ENCODE results near the gene GIT1. TPM values are rescaled to one million over a fixed set of nuclear protein-coding genes. Genes with fewer than 3 reads are reported as not detected.

GIT1 gene
- total and polyA plus RNA-seq, 2 of the 13 experiments (the other 11 are each of a cell fraction or from before 2014, with no cell fraction given), result 14.2 to 30.8 TPM

DNA sequence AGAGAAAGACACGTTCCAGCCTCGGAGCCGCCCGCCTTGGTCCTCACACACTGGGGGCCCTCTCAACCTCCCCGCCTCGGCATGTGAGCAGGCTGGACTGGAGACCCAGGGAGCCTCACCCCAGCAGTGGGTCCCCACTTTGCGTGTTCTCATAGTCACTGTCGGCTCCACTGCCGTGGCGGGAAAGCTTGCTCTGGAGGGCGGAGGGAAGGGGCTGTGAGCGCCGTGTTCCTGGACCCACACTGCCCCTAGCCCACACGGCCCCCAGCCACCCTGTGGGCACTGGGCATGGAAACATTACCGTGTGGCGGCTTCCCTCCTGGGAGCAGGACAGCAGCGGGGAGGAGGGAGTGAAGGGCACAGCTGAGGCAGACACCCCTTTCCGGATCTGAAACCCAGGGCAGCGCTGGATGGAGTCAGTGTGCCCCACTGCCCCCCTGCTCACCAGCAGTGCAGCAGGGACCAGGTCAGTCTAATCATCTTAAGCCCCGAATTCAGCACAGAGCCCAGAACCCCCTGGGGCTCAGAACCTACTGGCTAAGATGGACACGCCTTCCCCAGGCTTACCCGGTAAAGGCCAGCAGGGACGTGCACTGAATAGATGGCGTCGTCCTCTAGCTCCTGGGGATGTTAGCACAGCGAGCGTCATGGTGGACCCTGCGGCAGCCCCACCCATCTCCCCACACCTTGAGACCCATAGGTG lies 13.8 kb downstream of the GIT1 start:
- H3K4me3 ChIP-seq (replicated peaks in 1 of 3; ENCODE audit: insufficient read depth in 1 of 3, low read depth in 2 of 3, low read length in 3 of 3), result no peak overlapping the region
- in situ Hi-C loops (cut with HindIII; ENCODE audit: extremely low pct_ligation_motif_present, low pct_unique_long_range_greater_than_20kb) (no loop called here), intact Hi-C loops (cut with micrococcal nuclease; ENCODE audit: unreplicated experiment) (loop anchor here (2.0 kb wide), 1 partner anchor 15 kb away; no protein-coding TSS in a partner anchor)
- 89% methylated on average over 15 of the region's 28 CpGs for WGBS (ENCODE audit: low lambda C conversion rate)
- no peaks in the 10 kb centered on the region for H3K79me2 ChIP-seq (ENCODE audit: insufficient read depth, low read length)
- no peak overlapping the region for H2AFZ ChIP-seq (ENCODE audit: low read length)
- peaks cover 5 to 17% of the 10 kb centered on the region in 2 experiments; a peak in 4 of 5 replicates for H3K36me3 ChIP-seq (replicated peaks in 1 of 2; ENCODE audit: control insufficient read depth in 1 of 2, insufficient read depth in 2 of 2, low read length in 2 of 2)
- H3K9me3 ChIP-seq (ENCODE audit: low read length), result no peaks in the 10 kb centered on the region
- no peak for FAIRE-seq
- no peaks in the 10 kb centered on the region for H3K27me3 ChIP-seq (ENCODE audit: control insufficient read depth in 1 of 2, insufficient read depth in 2 of 2, low read length in 2 of 2)
- no peak for ATAC-seq
- peaks cover 23% of the 10 kb centered on the region for H3K4me1 ChIP-seq (ENCODE audit: insufficient read depth, low read length)
- no peak for DNase-seq (ENCODE audit: low spot score)
- BruUV-seq (replicated peaks), result no TSS peak
- ChIA-PET POLR2A (interaction anchor here (1.1 to 1.6 kb wide), 3 partner anchors 10 to 281 kb away, joined by 3 to 23 read pairs (median 16); partner anchors contain the start of genes ABHD15, ANKRD13B and NUFIP2), CTCF (ENCODE audit: low intra/inter-chr PET ratio, low total read pairs) (interaction anchor here (1.0 to 1.2 kb wide), 2 partner anchors 16 to 43 kb away, joined by 4 to 5 read pairs; no protein-coding TSS in a partner anchor)
- H3K4me2 ChIP-seq (ENCODE audit: low read depth, low read length), result peak overlapping the region; percentile 59; the same call in 1 of the 2 replicates
- no peaks in the 10 kb centered on the region for H4K20me1 ChIP-seq (ENCODE audit: insufficient read depth, low read length)
- no peak overlapping the region for H3K9ac ChIP-seq (ENCODE audit: insufficient read depth, low read depth, low read length)
- H3K27ac ChIP-seq (ENCODE audit: extremely low read length, insufficient read depth, low read length), result peak overlapping the region; percentile 60
- TF ChIP-seq SP4 (CRISPR knock-in tag; IDR thresholded peaks at IDR 0.05), result peak; percentile 23; the same call in 1 of the 2 replicates
- TF ChIP-seq SETDB1 (CRISPR knock-in tag; IDR thresholded peaks at IDR 0.05; ENCODE audit: borderline replicate concordance), result no peak
- TF ChIP-seq ZNF556 (CRISPR knock-in tag; IDR thresholded peaks at IDR 0.05; ENCODE audit: borderline replicate concordance), result no peak
- TF ChIP-seq HCFC1 (IDR thresholded peaks at IDR 0.05; ENCODE audit: low read depth, low read length), result no peak
- TF ChIP-seq, protein P1, sequence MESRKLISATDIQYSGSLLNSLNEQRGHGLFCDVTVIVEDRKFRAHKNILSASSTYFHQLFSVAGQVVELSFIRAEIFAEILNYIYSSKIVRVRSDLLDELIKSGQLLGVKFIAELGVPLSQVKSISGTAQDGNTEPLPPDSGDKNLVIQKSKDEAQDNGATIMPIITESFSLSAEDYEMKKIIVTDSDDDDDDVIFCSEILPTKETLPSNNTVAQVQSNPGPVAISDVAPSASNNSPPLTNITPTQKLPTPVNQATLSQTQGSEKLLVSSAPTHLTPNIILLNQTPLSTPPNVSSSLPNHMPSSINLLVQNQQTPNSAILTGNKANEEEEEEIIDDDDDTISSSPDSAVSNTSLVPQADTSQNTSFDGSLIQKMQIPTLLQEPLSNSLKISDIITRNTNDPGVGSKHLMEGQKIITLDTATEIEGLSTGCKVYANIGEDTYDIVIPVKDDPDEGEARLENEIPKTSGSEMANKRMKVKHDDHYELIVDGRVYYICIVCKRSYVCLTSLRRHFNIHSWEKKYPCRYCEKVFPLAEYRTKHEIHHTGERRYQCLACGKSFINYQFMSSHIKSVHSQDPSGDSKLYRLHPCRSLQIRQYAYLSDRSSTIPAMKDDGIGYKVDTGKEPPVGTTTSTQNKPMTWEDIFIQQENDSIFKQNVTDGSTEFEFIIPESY (CRISPR knock-in tag; IDR thresholded peaks at IDR 0.05), result peak; percentile 18; the same call in 1 of the 2 replicates
- no peak for TF ChIP-seq ZNF564 (CRISPR knock-in tag; IDR thresholded peaks at IDR 0.05)
- no peak for TF ChIP-seq ZNF570 (CRISPR knock-in tag; IDR thresholded peaks at IDR 0.05; ENCODE audit: borderline replicate concordance)
- TF ChIP-seq ZNF432 (CRISPR knock-in tag; IDR thresholded peaks at IDR 0.05; ENCODE audit: borderline replicate concordance), result no peak
- TF ChIP-seq GTF2F1 (IDR thresholded peaks at IDR 0.05; ENCODE audit: low read length), result no peak
- TF ChIP-seq, protein P2, sequence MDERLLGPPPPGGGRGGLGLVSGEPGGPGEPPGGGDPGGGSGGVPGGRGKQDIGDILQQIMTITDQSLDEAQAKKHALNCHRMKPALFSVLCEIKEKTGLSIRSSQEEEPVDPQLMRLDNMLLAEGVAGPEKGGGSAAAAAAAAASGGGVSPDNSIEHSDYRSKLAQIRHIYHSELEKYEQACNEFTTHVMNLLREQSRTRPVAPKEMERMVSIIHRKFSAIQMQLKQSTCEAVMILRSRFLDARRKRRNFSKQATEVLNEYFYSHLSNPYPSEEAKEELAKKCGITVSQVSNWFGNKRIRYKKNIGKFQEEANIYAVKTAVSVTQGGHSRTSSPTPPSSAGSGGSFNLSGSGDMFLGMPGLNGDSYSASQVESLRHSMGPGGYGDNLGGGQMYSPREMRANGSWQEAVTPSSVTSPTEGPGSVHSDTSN (CRISPR knock-in tag; IDR thresholded peaks at IDR 0.05), result no peak
- TF ChIP-seq, protein P3, sequence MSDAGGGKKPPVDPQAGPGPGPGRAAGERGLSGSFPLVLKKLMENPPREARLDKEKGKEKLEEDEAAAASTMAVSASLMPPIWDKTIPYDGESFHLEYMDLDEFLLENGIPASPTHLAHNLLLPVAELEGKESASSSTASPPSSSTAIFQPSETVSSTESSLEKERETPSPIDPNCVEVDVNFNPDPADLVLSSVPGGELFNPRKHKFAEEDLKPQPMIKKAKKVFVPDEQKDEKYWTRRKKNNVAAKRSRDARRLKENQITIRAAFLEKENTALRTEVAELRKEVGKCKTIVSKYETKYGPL (CRISPR knock-in tag; IDR thresholded peaks at IDR 0.05), result no peak
- TF ChIP-seq, protein P4, sequence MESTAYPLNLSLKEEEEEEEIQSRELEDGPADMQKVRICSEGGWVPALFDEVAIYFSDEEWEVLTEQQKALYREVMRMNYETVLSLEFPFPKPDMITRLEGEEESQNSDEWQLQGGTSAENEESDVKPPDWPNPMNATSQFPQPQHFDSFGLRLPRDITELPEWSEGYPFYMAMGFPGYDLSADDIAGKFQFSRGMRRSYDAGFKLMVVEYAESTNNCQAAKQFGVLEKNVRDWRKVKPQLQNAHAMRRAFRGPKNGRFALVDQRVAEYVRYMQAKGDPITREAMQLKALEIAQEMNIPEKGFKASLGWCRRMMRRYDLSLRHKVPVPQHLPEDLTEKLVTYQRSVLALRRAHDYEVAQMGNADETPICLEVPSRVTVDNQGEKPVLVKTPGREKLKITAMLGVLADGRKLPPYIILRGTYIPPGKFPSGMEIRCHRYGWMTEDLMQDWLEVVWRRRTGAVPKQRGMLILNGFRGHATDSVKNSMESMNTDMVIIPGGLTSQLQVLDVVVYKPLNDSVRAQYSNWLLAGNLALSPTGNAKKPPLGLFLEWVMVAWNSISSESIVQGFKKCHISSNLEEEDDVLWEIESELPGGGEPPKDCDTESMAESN (CRISPR knock-in tag; conservative IDR thresholded peaks at IDR 0.05), result no peak
- no peak for TF ChIP-seq CBX1 (IDR thresholded peaks at IDR 0.05; ENCODE audit: low read depth)
- no peak for TF ChIP-seq BCL6 (CRISPR knock-in tag; IDR thresholded peaks at IDR 0.05)
- no peak for TF ChIP-seq SP140L (CRISPR knock-in tag; IDR thresholded peaks at IDR 0.05; ENCODE audit: borderline replicate concordance)
- no peak for TF ChIP-seq MAFF (IDR thresholded peaks at IDR 0.05; ENCODE audit: low read depth, low read length)
- no peak for TF ChIP-seq TCF7L2 (IDR thresholded peaks at IDR 0.05; ENCODE audit: low read depth, low read length)
- TF ChIP-seq SIX1 (CRISPR knock-in tag; IDR thresholded peaks at IDR 0.05; ENCODE audit: borderline replicate concordance), result no peak
- no peak for TF ChIP-seq ZNF251 (CRISPR knock-in tag; IDR thresholded peaks at IDR 0.05)
- no peak for TF ChIP-seq TSC22D2 (CRISPR knock-in tag; IDR thresholded peaks at IDR 0.05; ENCODE audit: borderline replicate concordance)
